WI38 (cell line): Measurements from ENCODE around the gene ARHGEF10L.

Experiments
- H3K4me3 ChIP-seq: 2 replicates; pipeline ENCODE4 v1.5.1; 2011; ENCODE audit warnings: low read depth, mild to moderate bottlenecking, control low read depth, low read length
- TF ChIP-seq, protein P1 (sequence below): IDR thresholded peaks from 2 replicates; pipeline ENCODE4 v1.5.1; 2012; ENCODE audit warnings: low read depth, mild to moderate bottlenecking, control low read depth, low read length

Gene ARHGEF10L

DNA sequence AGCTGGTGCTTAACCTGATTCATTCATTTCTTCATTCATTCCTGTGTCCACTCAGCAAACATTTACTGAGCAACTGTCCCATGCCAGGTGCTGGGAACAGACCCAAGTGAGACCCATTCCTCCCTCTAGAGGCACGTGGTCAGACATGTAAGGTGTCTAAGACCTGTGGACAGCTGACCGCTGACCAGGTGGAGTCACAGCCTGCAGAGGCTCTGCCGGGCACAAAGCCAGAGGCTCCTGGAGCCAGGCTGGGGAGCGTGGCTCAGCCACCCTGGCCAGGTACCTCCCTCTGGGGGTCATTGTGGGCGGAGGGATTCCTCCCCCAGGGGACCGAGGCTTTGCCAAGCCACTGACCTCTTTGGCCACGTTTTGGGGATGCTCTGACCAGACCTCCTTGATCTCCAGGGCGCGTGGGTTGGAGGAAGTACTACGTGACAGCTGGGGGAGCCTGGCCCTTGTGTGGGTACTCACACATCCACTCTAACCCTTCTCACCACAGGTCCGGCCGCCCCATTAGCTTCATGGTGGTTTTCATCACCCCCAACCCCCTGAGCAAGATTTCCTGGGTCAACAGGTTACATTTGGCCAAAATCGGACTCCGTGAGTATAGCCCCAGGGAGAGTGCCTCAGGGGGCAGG lies 100.3 kb downstream of the ARHGEF10L start:
- H3K4me3 ChIP-seq = no peak overlapping the region
- TF ChIP-seq, protein P1, sequence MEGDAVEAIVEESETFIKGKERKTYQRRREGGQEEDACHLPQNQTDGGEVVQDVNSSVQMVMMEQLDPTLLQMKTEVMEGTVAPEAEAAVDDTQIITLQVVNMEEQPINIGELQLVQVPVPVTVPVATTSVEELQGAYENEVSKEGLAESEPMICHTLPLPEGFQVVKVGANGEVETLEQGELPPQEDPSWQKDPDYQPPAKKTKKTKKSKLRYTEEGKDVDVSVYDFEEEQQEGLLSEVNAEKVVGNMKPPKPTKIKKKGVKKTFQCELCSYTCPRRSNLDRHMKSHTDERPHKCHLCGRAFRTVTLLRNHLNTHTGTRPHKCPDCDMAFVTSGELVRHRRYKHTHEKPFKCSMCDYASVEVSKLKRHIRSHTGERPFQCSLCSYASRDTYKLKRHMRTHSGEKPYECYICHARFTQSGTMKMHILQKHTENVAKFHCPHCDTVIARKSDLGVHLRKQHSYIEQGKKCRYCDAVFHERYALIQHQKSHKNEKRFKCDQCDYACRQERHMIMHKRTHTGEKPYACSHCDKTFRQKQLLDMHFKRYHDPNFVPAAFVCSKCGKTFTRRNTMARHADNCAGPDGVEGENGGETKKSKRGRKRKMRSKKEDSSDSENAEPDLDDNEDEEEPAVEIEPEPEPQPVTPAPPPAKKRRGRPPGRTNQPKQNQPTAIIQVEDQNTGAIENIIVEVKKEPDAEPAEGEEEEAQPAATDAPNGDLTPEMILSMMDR = no peak

DNA sequence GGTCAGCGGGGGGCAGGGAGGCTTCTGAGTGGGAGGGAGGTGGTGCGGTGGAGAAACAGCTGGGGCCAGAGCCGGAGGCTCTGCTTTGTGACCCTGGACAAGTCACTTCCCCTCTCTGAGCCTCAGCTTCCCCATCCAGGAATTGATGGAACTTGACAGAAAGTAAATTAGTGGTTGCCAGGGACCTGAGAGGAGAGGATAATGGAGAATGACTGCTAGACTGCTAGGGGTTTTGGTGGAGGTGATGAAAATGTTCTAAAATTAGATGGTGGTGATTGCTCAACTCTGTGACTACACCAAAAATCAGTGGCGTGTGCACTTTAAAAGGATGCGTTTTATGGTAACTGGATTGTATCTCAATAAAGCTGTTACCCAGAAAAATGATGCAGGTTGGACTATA lies 100.9 kb downstream of the ARHGEF10L start:
- no peak overlapping the region for H3K4me3 ChIP-seq
- TF ChIP-seq, protein P1 = no peak

DNA sequence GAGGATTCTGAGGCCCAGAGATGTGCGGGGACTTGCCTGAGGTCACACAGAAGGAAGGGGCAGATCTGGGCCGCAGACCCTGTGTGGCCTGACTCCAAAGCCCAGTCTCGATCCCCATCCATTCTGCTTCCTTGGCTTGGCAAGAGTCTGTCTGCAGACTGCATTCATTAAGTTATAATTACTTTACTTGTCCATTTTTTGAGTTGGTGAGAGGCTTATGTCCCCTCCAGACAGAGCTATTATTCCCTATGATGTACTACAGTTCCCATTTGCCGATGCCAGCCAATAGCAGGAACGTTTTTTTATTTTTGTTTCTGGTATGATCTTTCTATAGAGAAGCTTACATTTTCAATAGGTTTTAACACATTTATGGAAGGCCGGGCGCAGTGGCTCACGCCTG lies 101.5 kb downstream of the ARHGEF10L start:
- TF ChIP-seq, protein P1 = no peak
- no peak overlapping the region for H3K4me3 ChIP-seq

DNA sequence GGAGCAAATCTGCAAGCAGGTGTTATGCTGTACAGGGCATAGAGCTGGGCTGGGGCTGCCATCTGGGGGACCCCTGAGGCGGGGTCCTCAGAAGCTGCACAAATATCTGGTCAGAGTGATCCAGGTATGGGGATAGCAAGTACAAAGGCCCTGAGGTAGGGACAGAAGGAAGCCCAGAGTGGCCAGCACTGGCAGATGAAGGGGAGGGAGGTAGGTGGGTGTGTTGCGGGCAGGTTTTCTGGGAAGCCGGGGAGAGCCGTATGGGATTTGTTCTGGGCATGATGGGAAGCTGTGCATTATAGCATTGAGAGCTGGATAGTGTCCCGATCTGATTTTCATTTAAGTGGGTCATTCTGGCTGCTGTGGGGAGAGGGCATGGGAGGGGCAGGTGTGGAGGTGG lies 102.7 kb downstream of the ARHGEF10L start:
- TF ChIP-seq, protein P1 = no peak

DNA sequence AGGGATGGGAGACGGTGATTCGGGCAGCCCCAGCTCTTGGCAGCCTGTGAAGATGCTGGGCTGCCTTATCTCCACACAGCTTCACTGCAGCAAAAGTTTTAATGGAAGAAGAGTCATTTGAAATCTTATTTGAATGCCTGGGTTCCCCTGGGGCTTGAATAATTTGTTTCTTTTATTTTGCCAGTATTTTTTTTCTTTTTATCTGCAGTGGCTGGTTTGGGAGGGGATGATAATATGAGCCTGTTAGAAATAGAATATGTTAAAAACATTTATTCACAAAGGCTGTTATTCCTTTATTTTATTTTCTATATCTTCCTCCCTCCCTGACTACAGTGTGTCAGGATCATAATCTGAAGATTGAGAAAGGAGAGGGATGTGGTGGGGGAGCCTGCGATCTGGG lies 103.4 kb downstream of the ARHGEF10L start:
- H3K4me3 ChIP-seq = no peak overlapping the region
- TF ChIP-seq, protein P1 = no peak

More for the DNA sequence above, 102.7 kb downstream of the ARHGEF10L start:
- no peak overlapping the region for H3K4me3 ChIP-seq

DNA sequence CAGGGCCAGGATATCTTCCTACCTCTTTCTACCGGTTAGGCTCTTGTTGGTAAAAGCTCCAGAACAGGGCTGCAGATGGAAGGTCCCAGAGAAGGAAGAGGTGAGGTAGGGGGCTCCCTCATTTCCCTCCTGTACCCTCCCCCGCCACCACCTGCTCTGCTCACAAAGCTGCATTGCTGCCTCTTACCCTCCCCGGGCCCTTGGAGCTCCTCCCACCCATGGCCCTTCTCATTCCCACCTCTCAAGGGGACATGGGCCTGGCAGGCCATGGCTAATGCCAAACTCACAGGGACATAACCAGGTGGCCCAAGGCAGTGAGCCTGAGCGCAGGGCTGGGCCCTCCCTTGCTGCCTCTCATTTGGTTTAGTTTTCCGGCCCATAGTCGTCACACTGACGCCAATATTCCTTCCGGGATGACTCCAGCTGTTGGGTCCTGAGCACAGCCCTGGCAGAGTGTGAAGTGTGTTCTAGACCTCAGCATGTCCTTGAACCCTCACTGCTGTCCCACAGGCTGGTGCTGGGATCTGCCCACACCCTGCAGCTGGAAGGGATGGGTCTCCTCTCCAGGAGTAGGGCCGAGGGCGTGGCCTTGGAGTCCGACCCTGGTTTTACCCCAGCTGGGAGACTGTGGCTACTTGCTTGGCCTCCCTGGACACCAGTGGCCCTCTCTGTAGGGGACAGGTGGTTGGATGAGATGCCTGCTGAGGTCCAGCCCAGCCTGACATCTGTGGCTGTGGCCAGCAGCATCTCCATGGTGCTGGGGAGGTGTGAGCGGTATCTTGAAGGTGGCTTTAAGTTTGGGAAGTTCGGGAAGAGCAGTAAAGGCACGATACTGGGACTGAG lies 104.6 kb downstream of the ARHGEF10L start:
- TF ChIP-seq, protein P1 = no peak
- H3K4me3 ChIP-seq = no peak overlapping the region
